ENCODE data around the gene DENND5B.
"Not testable (repeated sequence)": the region's sequence is repeated elsewhere in the genome, so short reads cannot be mapped to it uniquely, and the experiment has no call there.

The DENND5B gene

DNA sequence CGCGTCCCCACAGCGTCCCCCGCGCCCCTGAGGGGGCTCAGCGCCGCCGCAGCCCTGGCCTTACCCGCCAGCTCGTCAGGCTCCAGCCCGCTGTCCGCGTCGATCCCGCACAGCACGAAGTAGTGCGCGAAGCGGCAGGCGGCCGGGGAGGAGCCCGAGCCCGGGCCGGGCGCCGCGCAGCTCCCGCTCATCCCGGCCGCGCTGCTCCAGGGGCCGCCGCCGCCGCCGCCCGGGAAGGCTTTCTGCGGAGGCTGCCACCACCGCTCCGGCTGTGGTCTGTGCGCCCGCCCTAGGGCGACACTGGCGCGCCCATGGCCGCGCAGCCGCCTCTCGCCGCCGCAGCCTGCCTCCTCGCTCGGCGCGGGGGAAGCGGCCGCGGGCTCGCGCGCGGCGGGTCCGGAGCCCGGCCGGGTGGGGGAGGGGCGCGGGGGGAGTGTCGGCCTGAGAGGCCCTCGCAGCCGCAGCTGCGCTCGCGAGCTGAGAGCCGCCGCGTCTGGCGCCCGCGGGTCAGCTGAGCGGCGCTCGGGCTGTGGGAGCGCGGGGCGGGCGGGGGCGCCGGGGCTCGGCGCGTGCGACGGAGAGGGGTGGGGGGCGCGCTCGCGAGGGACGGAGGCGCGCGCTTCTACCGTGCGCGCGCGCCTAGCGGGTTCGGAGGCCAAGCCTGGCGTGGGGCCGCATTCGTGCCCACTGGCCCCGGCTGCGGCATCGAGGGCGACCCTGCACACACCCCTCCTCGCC is at the start of gene DENND5B:
DENND5B (minus strand) TSS at position 495 of the 738 bp plus-strand sequence; CDS start at position 191, 304 bp downstream.
- DNase-seq (ENCODE audit: low read depth), result no peak

- no peak for DNase-seq (ENCODE audit: low read depth)
Measured at GRCh38 chr12:31634620-31635019, 43.7 kb upstream of the DENND5B start.

GRCh38 chr12:31633464-31633863 is 42.5 kb upstream of the DENND5B start:
- DNase-seq (ENCODE audit: low read depth), result no peak

DNA sequence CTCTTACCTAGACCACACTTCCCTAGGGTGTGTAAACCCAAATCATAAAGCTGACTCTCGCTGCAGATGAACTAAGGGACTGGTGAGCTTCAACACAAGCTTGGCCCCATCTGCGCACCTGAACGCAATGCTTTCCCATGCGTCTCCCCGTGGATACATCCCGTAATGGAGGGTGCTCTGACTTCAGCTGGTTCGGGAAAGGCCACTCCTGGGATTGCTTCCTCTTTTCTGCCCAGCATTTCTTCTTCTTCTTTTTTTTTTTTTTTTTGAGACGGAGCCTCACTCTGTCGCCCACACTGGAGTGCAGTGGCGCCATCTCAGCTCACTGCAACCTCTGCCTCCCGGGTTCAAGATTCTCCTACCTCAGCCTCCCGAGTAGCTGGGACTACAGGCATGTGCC is 40.9 kb upstream of the DENND5B start:
- DNase-seq (ENCODE audit: low read depth), result no peak

- DNase-seq (ENCODE audit: low read depth), result no peak
Measured at GRCh38 chr12:31631023-31631724, 40.2 kb upstream of the DENND5B start.

DNA sequence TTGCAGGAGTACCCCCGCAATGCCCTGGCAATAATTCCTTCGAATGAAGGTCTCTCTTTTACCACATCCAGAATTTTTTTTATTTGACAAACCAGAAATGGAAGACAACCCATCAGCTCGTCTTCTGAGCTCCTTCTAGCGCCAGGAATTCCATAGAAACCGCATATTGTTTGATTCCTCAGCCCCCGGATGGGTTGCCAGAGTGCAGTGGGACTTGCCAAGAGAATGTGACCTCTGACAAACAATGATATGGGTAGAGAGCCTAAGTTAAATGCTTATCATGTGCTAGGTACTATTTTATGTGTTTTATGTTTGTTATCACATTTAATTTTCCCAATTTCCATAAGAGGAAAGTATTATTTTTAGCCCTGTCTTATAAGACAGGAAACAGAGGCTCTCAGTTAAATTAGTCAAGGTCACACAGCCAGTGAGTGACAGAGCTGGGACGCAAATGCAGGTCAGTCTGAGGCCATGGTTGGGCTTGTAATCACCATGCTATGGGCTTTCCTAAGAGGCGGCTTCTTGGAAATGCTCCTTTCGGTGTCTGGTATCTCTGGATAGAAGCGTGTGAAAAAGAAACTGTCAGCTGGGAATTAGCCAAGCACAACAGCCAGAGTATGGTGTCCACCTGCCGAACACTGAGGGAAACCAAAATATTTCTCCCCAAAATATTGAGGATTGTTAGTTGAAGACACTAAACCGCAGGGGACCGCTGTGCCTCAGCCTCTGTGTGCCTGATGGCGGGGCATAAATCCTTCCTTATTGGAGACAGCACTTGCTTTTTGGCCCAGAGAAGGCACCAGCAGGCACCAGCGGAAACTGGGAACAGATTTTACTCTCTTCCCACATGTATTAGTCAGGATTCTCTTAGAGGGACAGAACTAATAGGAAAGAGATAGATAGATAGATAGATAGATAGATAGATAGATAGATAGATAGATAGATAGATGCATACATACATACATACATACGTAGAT is 39.1 kb upstream of the DENND5B start:
- DNase-seq (ENCODE audit: low read depth), result peak; percentile 47

- no peak for DNase-seq (ENCODE audit: low read depth)
Measured at GRCh38 chr12:31627456-31628054, 36.6 kb upstream of the DENND5B start.

DNA sequence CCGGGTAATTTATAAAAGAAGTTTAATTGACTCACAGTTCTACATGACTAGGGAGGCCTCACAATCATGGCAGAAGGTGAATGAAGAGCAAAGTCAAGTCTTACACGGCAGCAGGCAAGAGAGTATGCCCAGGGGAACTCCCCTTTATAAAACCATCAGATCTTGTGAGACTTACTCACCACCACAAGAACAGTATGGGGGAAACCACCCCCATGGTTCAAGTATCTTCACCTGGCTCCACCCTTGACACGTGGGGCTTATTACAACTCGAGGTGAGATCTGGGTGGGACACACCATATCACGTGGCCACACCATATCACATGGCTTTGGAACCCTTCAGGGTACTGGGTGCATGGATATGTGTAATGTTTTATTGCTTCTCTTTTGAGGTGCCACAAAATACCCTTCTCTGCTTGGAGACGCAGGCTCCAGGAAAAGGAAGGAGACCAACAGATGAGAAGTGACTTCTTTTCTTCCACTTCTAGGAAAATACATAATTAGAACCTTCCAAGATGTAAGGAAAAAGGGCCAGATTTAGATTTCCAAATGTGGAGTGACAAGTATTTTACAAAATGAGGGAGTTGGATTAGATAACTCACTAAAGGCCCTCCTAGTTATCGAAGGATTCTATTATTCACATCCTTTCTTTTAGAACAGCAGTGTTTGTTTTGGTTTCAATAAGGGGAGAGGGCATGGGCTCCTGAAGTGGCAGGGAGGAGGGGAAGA is 35.5 kb upstream of the DENND5B start:
- DNase-seq (ENCODE audit: low read depth), result no peak

GRCh38 chr12:31622038-31622437 is 31.1 kb upstream of the DENND5B start:
- no peak for DNase-seq (ENCODE audit: low read depth)

DNA sequence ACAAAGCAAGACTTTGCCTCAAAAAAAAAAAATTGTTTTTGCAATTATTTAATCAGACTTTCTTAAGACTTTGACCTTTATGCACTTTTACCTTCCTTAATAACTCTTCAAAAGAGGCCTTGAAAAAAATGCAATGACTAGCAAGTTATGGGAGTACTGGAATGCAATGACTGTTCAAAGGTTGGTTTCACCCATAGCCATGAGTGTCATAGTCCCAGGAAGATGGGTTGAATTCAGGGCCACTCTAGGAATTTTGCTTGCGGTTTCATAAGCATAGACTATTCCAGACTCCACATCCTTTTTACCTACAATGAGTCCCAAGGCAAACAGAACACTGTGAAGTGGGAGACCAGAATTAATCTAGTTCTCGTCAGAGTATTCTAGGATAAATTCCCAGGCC is 29.4 kb upstream of the DENND5B start:
- DNase-seq (ENCODE audit: low read depth), result no peak

- DNase-seq (ENCODE audit: low read depth), result no peak
Measured at GRCh38 chr12:31618228-31619025, 27.5 kb upstream of the DENND5B start.

DNA sequence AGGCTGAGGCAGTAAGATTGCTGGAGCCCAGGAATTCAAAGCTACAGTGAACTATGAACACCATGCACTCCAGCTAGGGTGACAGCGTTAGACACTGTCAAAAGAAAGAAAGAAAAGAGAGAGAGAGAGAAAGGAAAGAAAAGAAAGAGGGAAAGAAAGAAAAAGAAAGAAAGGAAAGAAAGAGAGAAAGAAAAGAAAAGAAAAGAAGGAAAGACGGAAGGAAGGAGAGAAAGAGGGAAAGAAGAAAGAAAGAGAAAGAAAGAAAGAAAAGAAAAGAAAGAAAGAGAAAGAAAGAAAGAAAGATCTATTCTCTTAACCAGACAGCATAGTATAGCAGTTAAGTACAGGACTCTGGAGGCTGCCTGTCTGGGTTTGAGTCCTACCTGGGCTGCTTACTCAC is 21.9 kb upstream of the DENND5B start:
- DNase-seq (ENCODE audit: low read depth), result no peak

DNA sequence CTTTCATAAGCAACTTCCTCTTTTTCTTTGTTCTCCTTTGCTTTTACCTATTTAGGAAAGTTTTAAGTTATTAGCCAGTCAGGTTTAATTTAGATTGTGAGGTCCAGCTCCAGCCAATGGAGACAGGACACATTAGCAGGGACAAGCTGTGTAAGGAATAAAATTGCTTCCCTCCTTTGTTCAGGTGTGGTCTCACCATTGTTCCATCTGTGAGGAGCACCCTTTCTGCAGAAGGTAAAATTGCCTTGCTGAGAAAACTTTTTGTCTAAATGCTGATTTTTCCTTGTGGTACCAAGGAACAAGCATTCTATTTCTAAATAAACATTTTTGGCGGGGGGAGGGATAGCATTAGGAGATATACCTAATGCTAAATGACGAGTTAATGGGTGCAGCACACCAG is 17.4 kb upstream of the DENND5B start:
- not testable (repeated sequence) for DNase-seq (ENCODE audit: low read depth)

- DNase-seq (ENCODE audit: low read depth), result no peak
Measured at GRCh38 chr12:31605531-31605930, 14.6 kb upstream of the DENND5B start.

GRCh38 chr12:31603546-31604009 is 12.6 kb upstream of the DENND5B start:
- no peak for DNase-seq (ENCODE audit: low read depth)

DNA sequence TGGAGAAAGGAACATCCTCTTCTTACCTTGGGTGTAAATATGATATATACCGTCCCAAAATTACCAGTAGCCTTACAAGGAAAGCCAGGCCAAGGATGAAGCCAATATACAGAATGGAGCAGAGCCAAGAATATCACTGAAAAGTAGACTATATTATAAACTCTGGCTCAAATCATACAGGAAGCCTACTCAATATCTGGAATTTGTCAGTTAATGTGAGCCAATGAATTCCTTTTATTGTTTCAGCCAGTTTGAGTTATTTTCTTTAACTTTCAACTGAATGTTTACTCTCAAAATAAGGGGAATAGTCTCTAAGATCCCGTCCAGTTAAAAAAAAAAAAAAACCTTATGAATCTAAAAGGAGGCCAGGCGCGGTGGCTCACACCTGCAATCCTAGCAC is 9.8 kb upstream of the DENND5B start:
- no peak for DNase-seq (ENCODE audit: low read depth)

DNA sequence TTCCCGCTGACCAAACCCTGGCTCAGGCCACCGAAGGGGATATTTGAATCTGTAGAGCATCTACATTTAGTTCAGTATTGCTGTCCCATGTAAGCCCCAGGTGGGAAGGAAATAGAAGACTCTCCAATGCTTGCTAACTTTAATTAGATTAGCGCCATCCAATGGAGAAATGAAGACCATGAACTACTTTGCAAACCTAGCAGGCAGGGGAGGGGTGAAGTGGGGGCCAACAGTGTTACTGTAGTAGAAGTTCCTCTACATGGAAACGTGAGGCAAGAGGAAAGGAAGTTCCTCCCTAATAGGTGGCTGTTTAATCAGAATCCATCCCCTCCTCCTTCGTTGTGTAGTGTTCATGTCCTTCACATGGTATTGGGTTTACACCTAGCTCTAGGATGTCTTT is 9.3 kb upstream of the DENND5B start:
- no peak for DNase-seq (ENCODE audit: low read depth)

GRCh38 chr12:31599053-31599452 is 8.1 kb upstream of the DENND5B start:
- DNase-seq (ENCODE audit: low read depth), result no peak

- DNase-seq (ENCODE audit: low read depth), result no peak
Measured at GRCh38 chr12:31597066-31597465, 6.1 kb upstream of the DENND5B start.

GRCh38 chr12:31594681-31595080 is 3.7 kb upstream of the DENND5B start:
- no peak for DNase-seq (ENCODE audit: low read depth)

Measured in GM04504 (cell line).